ENCODE results near the gene CLDN5. TPM values are rescaled to one million over a fixed set of nuclear protein-coding genes. Genes with fewer than 3 reads are reported as not detected.

CLDN5 gene
- total and polyA plus RNA-seq, 11 donors: 16.8 to 79.0 (median 38.1) TPM

- Histone ChIP-seq H3K4me1 (peaks cover 5 to 64% (median 32%) of the 10 kb centered on the region in 12 donors), H3K27me3 (peaks cover 9 to 35% (median 20%) of the 10 kb centered on the region in 9 donors), H3K4me3 (peak overlapping the region in 2 of 12 donors; percentile 70 to 80), H3K36me3 (peaks cover 0 to 7% (median 0%) of the 10 kb centered on the region in 9 donors), H3K27ac (peak overlapping the region; percentile 77 to 98 (median 90)), H3K9me3 (no peaks in the 10 kb centered on the region)
- TF ChIP-seq POLR2A (IDR thresholded peaks at IDR 0.05): no peak
- TF ChIP-seq CTCF (IDR thresholded peaks at IDR 0.05): no peak
- WGBS, 4 donors: 57 to 78% (median 60%) methylated on average over 3 of the region's 3 CpGs
- DNase-seq: no peak
- intact Hi-C loops (cut with DNase I): loop anchor here in 7 of 10 donors (2.0 to 10.0 kb wide), 6 partner anchors 41 to 99 kb away; no protein-coding TSS in a partner anchor
- no peak for ATAC-seq
Measured at GRCh38 chr22:19525666-19526065, 1.5 kb upstream of the CLDN5 start.

- Histone ChIP-seq H3K9me3 (no peaks in the 10 kb centered on the region), H3K4me1 (peaks cover 5 to 64% (median 32%) of the 10 kb centered on the region in 12 donors), H3K27me3 (peaks cover 9 to 35% (median 20%) of the 10 kb centered on the region in 9 donors), H3K36me3 (peaks cover 0 to 7% (median 0%) of the 10 kb centered on the region in 9 donors), H3K27ac (peak overlapping the region; percentile 77 to 98 (median 90)), H3K4me3 (peak overlapping the region; percentile 16 to 80 (median 62))
- ATAC-seq: peak in 3 of 4 donors; percentile 29 to 57 (median 49)
- no peak for TF ChIP-seq CTCF (IDR thresholded peaks at IDR 0.05)
- peak in 3 of 5 donors; percentile 66 to 72 (median 71) for DNase-seq
- WGBS, 4 donors: 62 to 78% (median 74%) methylated on average over 13 to 15 of the region's 15 CpGs
- intact Hi-C loops (cut with DNase I): loop anchor here in 7 of 10 donors (2.0 to 10.0 kb wide), 5 partner anchors 42 to 100 kb away; no protein-coding TSS in a partner anchor
Measured at GRCh38 chr22:19525116-19525660, 978 bp upstream of the CLDN5 start.

DNA sequence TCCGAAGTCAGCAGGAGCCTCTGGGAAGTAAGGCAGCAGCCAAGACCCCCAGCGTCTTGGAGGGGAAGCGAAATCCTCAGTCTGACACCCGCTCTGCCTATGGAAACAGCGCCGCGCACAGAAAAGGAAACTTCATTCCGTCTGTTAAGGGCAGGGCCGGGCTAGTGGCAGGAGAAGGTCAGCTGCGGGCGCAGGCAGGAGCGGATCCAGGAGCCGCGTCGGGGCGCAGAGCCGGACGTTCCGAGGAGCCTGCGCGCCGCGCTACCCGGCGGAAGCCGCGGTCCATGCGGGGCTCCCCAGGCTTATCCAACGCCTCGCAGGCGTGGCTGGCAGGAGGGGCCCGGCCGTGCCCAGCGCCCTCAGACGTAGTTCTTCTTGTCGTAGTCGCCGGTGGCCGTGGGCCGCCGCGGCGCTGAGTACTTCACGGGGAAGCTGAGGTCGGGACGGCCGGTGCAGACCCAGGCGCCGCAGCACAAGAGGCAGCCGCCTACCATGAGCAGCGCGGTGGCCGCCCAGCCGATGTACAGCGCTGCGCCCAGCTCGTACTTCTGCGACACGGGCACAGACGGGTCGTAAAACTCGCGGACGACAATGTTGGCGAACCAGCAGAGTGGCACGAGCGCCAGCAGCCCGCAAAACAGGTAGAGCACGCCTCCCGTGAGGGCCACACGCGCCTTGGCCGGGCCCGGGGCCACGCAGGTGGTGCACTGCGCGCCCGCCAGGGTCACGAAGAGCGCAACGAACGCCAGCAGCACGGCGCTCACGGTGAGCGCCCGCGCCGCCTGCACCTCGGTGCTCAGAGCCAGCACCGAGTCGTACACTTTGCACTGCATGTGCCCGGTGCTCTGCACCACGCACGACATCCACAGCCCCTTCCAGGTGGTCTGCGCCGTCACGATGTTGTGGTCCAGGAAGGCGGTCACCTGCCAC, 705 bp downstream of the CLDN5 start:
- Histone ChIP-seq H3K4me3 (peak overlapping the region; percentile 36 to 80 (median 62)), H3K9me3 (no peaks in the 10 kb centered on the region), H3K4me1 (peaks cover 5 to 64% (median 32%) of the 10 kb centered on the region in 12 donors), H3K36me3 (peaks cover 0 to 7% (median 0%) of the 10 kb centered on the region in 9 donors), H3K27ac (peak overlapping the region; percentile 71 to 97 (median 88)), H3K27me3 (peaks cover 9 to 35% (median 20%) of the 10 kb centered on the region in 9 donors)
- TF ChIP-seq CTCF (IDR thresholded peaks at IDR 0.05): no peak
- no peak for TF ChIP-seq POLR2A (IDR thresholded peaks at IDR 0.05)
- DNase-seq: no peak
- 1 to 2% (median 1%) methylated on average over 45 to 99 of the region's 99 CpGs for WGBS, 4 donors
- intact Hi-C loops (cut with DNase I): loop anchor here in 6 of 10 donors (2.0 to 10.0 kb wide), 6 partner anchors 44 to 101 kb away; no protein-coding TSS in a partner anchor
- ATAC-seq: peak in 1 of 4 donors; percentile 29

Measured in heart left ventricle (tissue), 16 donors.